Measurements from ENCODE around the gene SLC9A9. TPM values are rescaled to one million over a fixed set of nuclear protein-coding genes. Genes with fewer than 3 reads are reported as not detected.

Gene SLC9A9
- total RNA-seq, 1 experiment from 2014 or later = 1.4 TPM

GRCh38 chr3:143754090-143754489 is 94.2 kb downstream of the SLC9A9 start:
- intact Hi-C loops (cut with micrococcal nuclease; ENCODE audit: unreplicated experiment) = no loop called here
- Histone ChIP-seq H3K9me3 (ENCODE audit: low read depth, low read length, poor library complexity, severe bottlenecking) (no peaks in the 10 kb centered on the region), H3K36me3 (ENCODE audit: insufficient read depth, low read length, poor library complexity, severe bottlenecking) (no peaks in the 10 kb centered on the region), H3K27ac (ENCODE audit: low read depth, low read length, poor library complexity, severe bottlenecking) (no peak overlapping the region), H3K27me3 (replicated peaks; ENCODE audit: insufficient read depth, low read depth, low read length, poor library complexity) (no peaks in the 10 kb centered on the region), H3K4me3 (ENCODE audit: low read depth, low read length, poor library complexity, severe bottlenecking) (no peak overlapping the region), H3K4me1 (ENCODE audit: insufficient read depth, low read length, poor library complexity, severe bottlenecking) (peaks cover 7% of the 10 kb centered on the region)
- ChIA-PET POLR2A (ENCODE audit: low non-redundant PET) (no interaction called here), CTCF (no interaction called here)
- no peak for TF ChIP-seq CTCF (conservative IDR thresholded peaks at IDR 0.05; ENCODE audit: low read depth, low read length)
- TF ChIP-seq EZH2 (IDR thresholded peaks at IDR 0.05; ENCODE audit: borderline replicate concordance, low read depth, low read length, poor library complexity, severe bottlenecking) = no peak
- DNase-seq (ENCODE audit: low spot score) = no peak
- BruUV-seq (replicated peaks) = no TSS peak

GRCh38 chr3:143753456-143753855 is 94.8 kb downstream of the SLC9A9 start:
- ChIA-PET CTCF (interaction anchor here (1.2 kb wide), 1 partner anchor 10 kb away, joined by 3 read pairs; no protein-coding TSS in a partner anchor), POLR2A (ENCODE audit: low non-redundant PET) (no interaction called here)
- Histone ChIP-seq H3K27me3 (replicated peaks; ENCODE audit: insufficient read depth, low read depth, low read length, poor library complexity) (no peaks in the 10 kb centered on the region), H3K4me3 (ENCODE audit: low read depth, low read length, poor library complexity, severe bottlenecking) (no peak overlapping the region), H3K9me3 (ENCODE audit: low read depth, low read length, poor library complexity, severe bottlenecking) (no peaks in the 10 kb centered on the region), H3K4me1 (ENCODE audit: insufficient read depth, low read length, poor library complexity, severe bottlenecking) (peaks cover 7% of the 10 kb centered on the region), H3K36me3 (ENCODE audit: insufficient read depth, low read length, poor library complexity, severe bottlenecking) (no peaks in the 10 kb centered on the region), H3K27ac (ENCODE audit: low read depth, low read length, poor library complexity, severe bottlenecking) (no peak overlapping the region)
- intact Hi-C loops (cut with micrococcal nuclease; ENCODE audit: unreplicated experiment) = no loop called here
- no peak for DNase-seq (ENCODE audit: low spot score)
- no TSS peak for BruUV-seq (replicated peaks)
- TF ChIP-seq CTCF (conservative IDR thresholded peaks at IDR 0.05; ENCODE audit: low read depth, low read length) (no peak), EZH2 (IDR thresholded peaks at IDR 0.05; ENCODE audit: borderline replicate concordance, low read depth, low read length, poor library complexity, severe bottlenecking) (no peak)

GRCh38 chr3:143753006-143753405 is 95.3 kb downstream of the SLC9A9 start:
- POLR2A ChIA-PET (ENCODE audit: low non-redundant PET) = no interaction called here
- TF ChIP-seq CTCF (conservative IDR thresholded peaks at IDR 0.05; ENCODE audit: low read depth, low read length) (no peak), EZH2 (IDR thresholded peaks at IDR 0.05; ENCODE audit: borderline replicate concordance, low read depth, low read length, poor library complexity, severe bottlenecking) (no peak)

More at GRCh38 chr3:143753006-143753405, 95.3 kb downstream of the SLC9A9 start:
- H3K36me3 ChIP-seq (ENCODE audit: insufficient read depth, low read length, poor library complexity, severe bottlenecking) = no peaks in the 10 kb centered on the region
- intact Hi-C loops (cut with micrococcal nuclease; ENCODE audit: unreplicated experiment) = no loop called here
- BruUV-seq (replicated peaks) = no TSS peak
- no peak overlapping the region for H3K4me3 ChIP-seq (ENCODE audit: low read depth, low read length, poor library complexity, severe bottlenecking)
- DNase-seq (ENCODE audit: low spot score) = no peak
- CTCF ChIA-PET = interaction anchor here (1.2 kb wide), 1 partner anchor 10 kb away, joined by 3 read pairs; no protein-coding TSS in a partner anchor
- H3K4me1 ChIP-seq (ENCODE audit: insufficient read depth, low read length, poor library complexity, severe bottlenecking) = peaks cover 7% of the 10 kb centered on the region
- H3K9me3 ChIP-seq (ENCODE audit: low read depth, low read length, poor library complexity, severe bottlenecking) = no peaks in the 10 kb centered on the region
- H3K27me3 ChIP-seq (replicated peaks; ENCODE audit: insufficient read depth, low read depth, low read length, poor library complexity) = no peaks in the 10 kb centered on the region
- no peak overlapping the region for H3K27ac ChIP-seq (ENCODE audit: low read depth, low read length, poor library complexity, severe bottlenecking)
